NCI-H526 treated with DMSO at 0.1 percent for 48 hours (cell line): ENCODE results near the gene CFAP73.
"Not testable (repeated sequence)": the region's sequence is repeated elsewhere in the genome, so short reads cannot be mapped to it uniquely, and the experiment has no call there.

ENCODE experiments used
- DNase-seq: peaks from one replicate; lab custom pipeline; 2025; lab: John Stamatoyannopoulos, UW

Gene CFAP73

GRCh38 chr12:113190761-113191160 lies 41.2 kb downstream of the CFAP73 start:
- DNase-seq, result no peak

DNA sequence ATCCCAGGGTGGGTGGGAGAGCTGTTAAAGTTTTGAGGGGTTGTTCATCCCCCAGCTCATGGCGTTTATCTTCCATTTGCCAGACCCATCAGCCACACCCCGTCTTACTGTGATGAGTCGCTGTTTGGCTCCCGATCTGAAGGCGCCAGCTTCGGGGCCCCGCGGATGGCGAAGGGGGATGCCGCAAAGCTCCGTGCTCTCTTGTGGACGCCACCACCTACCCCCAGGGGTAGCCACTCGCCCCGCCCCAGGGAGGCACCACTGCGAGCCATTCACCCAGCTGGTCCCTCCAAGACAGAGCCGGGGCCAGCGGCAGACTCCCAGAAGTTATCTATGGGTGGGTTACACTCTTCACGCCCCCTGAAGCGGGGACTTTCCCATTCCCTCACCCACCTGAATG lies 41.7 kb downstream of the CFAP73 start:
- no peak for DNase-seq

- DNase-seq, result no peak
Observed at GRCh38 chr12:113194971-113195391, 45.5 kb downstream of the CFAP73 start.

DNA sequence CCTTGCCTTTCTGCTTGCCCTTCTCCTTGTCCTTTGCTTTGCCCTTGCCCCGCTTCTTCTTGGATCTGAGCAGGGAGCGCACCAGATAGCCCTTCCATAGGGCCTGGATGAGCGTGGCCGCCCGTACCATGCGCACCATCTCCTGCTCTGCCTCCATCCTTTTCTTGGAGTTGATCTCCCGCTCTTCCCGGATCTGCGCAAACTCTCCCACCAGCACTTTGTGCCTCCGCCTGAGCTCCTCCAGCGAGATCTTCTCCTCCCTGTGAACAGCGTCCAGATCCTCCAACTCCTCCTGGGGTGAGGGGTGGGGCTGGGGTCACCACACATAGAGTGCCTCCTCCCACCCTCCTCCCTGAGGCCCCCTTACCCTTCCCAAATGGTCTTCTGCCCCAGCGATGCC lies 46.1 kb downstream of the CFAP73 start:
- no peak for DNase-seq

DNA sequence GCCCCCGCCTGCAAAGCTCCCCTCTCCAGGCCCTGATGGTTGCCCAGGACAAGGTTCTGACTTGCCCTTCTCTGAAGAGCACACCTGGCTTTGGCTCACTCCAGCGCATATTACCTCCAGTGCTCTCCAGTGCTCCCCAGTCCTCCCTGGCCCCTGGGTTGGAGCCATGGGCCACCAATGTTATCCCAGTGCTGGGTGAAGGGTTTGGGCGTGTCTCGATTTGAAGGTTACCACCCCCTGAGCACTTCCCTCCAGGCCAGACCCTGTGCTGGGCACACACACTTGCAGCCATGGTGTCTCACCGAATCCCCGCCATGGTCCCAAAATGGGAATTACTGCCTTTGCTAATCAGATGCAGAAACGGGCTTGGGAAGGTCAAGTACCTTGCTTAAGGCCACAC lies 47.1 kb downstream of the CFAP73 start:
- DNase-seq, result no peak

DNA sequence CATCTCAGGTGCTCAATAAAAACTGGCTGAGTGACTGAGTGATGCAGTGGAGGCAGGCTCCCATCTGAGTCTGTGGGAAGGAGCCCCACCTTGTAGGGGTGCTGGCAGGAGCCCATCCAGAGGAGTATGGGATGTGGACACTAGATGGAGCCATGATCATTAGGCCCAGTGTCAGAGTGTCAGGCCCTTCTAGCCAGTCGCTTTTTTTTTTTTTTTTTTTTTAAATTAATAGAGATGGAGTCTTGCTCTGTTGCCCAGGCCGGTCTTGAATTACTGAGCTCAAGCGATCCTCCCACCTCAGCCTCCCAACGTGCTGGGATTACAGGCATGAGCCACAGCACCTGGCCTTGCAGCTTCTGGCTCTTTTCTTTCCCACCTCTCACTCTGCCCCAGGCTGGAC lies 47.5 kb downstream of the CFAP73 start:
- peak; percentile 27 for DNase-seq

GRCh38 chr12:113197518-113198077 lies 48.1 kb downstream of the CFAP73 start:
- DNase-seq, result no peak

- DNase-seq, result no peak
Observed at GRCh38 chr12:113198296-113198695, 48.8 kb downstream of the CFAP73 start.

DNA sequence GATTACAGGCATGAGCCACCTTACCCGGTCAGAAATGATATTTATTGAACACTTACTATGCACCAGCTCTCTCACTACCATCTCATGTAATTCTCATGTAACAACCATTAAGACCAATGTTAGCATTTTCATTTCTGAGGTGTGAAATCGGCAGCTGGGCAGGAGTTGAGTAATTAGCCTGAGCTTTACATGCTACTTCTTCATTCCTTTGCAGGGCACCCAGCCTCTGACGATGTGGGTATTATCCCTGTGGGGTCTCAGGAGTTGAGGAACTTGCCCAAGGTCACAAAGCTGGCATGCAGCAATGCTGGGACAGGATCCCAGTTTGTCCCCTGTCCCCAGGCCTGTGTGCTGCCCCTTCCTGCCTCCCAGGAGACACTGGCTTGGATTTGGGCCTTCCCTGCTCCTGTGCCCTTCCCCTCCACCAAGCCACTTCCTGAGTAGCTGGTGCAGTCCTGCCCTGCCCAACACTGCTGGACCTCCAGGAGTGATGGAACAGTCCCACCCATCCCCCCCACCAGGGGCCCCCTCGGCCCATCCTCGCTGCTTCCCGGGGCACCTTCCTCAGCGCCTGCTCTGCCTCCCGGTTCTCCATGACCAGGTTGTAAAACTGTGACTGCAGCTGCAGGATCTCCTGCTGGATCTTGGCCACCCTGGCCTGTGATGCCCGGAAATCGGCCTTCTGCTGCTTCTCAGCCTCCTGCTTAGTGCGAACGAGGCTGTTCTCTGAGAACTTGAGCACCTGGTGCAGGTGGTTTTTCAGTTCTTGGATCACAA lies 50.7 kb downstream of the CFAP73 start:
- DNase-seq, result no peak

DNA sequence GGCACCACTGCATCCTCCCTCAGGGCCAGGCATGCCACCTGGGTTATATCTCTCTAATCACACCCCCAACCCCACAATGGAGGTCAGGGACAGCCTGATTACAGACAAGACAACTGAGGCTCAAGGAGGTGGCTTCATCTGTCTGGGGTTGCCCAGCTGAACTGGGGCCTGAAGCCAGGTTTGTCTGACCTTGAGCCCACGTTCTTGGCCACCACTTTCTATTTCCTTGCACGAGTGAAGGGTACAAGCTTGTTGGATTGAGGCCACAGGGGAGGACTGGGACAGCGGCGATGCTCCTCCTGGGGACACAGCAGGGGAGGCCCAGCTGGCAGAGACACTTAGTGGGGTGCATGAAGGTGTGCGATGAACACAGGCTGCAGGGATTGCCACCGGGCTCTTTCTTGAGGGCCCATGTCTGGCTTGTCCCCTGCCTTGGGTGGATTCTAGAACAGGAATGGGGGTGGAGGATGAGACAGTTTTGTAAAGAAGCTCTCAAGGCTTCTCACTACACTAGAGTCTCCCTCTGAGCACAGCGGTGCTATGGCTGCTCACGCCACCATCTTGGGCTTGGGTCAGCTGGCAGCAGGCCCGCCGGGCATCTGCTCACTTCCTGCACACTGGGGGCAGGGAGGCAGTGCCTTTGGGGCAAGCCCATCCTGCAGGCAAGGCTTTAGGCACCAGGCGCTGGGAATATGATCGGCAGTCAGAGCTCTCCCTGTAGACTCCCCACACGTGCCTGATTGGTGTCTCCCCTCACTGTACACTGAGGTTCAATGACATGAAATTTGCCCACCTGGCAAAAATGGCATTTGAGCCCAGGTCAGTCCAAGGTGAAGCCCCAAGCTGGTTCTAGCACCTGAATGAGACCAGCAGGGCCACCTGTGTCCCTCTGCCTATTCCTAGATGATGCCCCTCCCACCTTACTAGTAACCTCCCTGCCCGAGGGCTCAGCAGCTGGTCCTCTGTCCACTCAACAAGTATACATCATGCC lies 52.0 kb downstream of the CFAP73 start:
- no peak for DNase-seq

DNA sequence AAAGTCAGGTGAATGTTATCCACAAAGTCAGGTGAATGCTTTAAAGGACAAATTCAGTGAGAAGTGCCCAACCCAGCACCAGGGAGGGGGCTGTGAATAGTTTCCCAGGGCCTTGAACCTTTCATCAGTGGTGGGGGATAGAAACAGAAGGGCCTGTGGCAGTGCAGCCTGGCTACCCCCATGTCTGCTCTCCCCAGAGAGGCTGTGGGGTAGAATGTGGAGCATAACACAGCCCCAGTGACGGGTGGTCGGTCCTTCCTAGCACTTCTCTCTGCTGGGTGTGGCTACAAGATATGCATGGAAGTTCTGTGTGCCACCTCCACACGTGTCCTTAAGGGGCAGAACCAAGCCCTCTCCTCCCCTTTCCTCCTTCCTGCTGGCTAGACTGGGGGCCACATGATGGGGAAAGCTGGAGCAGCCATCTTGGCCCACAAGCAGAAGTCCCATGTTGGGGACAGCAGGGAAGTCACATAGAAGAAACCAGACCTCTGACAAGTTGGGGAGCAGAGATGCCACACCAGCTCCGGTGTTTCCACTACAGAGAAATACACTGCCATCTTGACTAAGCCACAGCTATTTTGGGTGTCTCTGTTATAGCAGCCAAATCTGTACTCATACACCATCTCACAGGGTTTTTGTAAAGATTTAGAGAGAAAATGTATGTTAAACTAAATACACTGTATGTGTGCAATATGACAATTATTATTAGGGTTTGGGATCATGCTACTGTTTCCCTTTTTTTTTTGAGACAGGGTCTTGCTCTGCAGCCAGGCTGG lies 53.0 kb downstream of the CFAP73 start:
- no peak for DNase-seq

DNA sequence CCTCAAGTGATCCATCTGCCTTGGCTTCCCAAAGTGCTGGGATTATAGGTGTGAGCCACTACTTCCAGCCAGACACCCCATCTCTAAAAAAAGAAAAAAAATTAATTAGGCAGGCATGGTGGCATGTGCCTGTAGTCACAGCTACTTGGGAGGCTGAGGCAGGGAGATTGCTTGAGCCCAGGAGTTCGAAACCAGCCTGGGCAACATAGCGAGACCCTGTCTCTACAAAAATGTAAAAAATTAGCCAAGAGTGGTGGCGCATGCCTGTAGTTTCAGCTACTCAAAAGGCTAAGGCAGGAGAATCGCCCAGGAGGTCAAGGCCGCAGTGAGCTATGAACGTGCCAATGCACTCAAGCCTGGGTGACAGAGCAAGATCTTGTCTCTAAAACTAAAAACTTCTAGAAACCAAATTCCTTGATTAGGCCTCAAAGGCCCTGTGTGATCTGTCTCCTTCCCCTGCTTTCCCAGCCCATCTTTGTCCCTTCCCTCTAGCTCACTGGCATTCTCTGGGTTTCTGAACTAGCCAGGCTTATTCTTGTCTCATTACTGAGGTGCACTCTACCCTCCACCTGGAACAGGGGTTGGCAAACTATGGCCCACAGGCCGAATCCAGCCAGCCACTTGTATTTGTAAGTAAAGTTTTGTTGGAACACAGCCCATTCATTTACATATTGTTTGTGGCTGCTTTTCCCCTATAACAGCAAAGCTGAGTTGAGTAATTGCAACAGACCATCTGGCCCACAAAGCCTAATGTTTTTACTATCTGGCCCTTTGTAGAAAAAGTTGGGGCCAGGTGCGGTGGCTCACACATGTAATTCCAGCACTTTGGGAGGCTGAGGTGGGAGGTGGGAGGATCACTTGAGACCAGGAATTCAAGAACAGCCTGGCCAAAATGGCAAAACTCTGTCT lies 54.6 kb downstream of the CFAP73 start:
- no peak for DNase-seq

DNA sequence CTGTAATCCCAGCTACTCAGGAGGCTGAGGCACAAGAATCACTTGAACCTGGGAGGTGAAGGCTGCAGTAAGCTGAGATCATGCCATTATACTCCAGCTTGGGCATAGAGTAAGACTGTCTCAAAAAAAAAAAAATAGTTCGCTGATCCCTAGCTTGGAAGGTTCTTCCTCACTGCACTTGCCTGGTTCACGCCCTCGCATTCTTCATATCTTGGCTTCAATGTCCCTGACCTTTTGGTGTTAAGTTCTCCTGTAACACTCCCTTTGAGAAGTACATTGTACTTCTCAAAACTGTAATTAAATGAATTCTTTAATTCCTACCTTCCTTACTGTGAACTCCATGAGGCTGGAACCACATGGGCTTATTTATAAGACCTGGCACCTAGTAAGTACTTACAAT lies 55.3 kb downstream of the CFAP73 start:
- DNase-seq, result no peak

DNA sequence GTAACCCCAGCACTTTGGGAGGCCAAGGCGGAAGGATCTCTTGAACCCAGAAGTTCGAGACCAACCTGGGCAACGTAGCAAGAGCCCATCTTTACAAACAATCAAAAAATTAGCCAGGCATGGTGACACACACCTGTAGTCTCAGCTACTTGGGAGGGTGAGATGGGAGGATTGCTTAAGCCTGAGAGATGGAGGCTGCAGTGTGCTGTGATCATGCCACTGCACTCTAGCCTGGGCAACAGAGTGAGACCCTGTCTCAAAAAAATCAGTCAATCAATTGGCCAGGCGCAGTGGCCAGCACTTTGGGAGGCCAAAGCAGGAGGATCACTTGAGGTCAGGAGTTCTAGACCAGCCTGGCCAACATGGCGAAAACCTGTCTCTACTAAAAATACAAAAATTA lies 57.3 kb downstream of the CFAP73 start:
- DNase-seq, result not testable (repeated sequence)

GRCh38 chr12:113207613-113208040 lies 58.1 kb downstream of the CFAP73 start:
- DNase-seq, result no peak

DNA sequence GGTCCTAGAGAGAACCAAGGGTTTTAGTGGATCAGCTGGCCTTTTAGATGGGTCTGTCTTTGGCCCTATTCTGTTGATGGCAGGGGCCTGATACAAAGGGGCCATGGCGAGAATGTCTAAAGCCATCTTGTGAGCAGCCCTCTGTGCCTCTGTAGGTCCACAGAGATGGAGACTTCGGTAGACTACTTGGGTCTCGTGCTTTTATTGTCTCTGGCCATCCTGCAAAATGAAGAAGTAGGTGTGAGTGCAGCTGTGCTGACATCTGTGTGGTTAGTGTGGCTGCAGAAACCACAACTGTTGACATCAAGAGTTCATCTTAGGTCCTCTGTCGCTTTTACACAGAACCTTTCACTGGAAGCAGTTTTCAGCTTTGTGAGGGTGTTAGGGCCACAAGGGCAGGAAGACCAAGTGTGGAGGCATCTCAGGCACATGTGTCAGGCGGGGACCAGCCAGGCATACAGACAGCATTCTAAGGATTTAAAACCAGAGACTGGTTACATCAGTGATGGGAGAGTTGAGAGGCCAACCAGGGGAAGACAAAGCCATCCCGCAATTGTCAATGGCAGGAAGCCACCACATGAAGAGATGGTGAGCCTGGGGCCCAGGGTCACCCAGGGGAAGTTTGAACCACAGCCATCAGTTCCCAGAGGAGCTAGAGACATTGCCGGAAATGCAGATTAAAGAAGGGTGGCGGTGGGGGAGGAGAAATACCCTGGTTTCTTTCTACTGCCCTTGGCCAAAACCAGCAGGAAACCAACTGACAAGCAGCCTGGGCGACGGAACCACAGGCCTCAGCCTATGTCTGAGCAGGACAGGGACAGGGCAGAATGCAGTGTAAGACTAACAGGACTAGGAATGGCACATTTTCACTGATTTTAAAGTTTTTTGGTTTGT lies 58.8 kb downstream of the CFAP73 start:
- no peak for DNase-seq
